IMR-90 (cell line): ENCODE data around the gene MELTF. TPM values are rescaled to one million over a fixed set of nuclear protein-coding genes. Genes with fewer than 3 reads are reported as not detected.

Experiments used
- ATAC-seq: fragments of 200-7000 bp; cut with Tn5 transposase; 2 replicates; pipeline ENCODE4 v1.9.1; 2020; ENCODE audit warnings: low read depth, mild to moderate bottlenecking, moderate library complexity
- BruUV-seq: library from RNA; stranded (reverse); fragments of 400-500 nt; replicated peaks from 2 replicates; lab custom pipeline; 2021; lab: Mats Ljungman, UMichigan
- CTCF ChIA-PET: fragments of 300-600 bp; formaldehyde crosslinking; extraction: SDS; loops from one replicate; lab custom pipeline; 2021; ENCODE audit warnings: antibody characterized with exemption; lab: Yijun Ruan, JAX
- POLR2A ChIA-PET: fragments of 300-600 bp; sonication (Branson Sonifier 250); formaldehyde crosslinking; loops from one replicate; lab custom pipeline; 2022; ENCODE audit warnings: antibody characterized with exemption; ENCODE audit not compliant: unreplicated experiment; lab: Charles Lee
- DNase-seq: peaks from one replicate; pipeline ENCODE4 v3.0.0; 2013
- H2AFZ ChIP-seq: replicated peaks from 2 replicates; pipeline ENCODE3; 2013; ENCODE audit warnings: low read length, mild to moderate bottlenecking; ENCODE audit not compliant: poor library complexity
- H2AK5ac ChIP-seq: 2 replicates; pipeline ENCODE4 v1.6.1; 2013; ENCODE audit warnings: low read depth, low read length, inconsistent platforms
- H2AK9ac ChIP-seq: replicated peaks from 2 replicates; pipeline ENCODE3; 2013; ENCODE audit warnings: mild to moderate bottlenecking, low read depth, low read length, moderate library complexity; ENCODE audit not compliant: poor library complexity
- H2BK120ac ChIP-seq: 2 replicates; pipeline ENCODE4 v1.6.1; 2013; ENCODE audit warnings: low read depth, low read length, inconsistent platforms
- H2BK15ac ChIP-seq: 3 replicates; pipeline ENCODE4 v1.6.1; 2013; ENCODE audit warnings: low read depth, low read length, inconsistent platforms
- H2BK20ac ChIP-seq: 2 replicates; pipeline ENCODE4 v1.6.1; 2013; ENCODE audit warnings: low read depth, mild to moderate bottlenecking, inconsistent platforms, low read length, moderate library complexity
- H2BK5ac ChIP-seq: 2 replicates; pipeline ENCODE4 v1.6.1; 2013; ENCODE audit warnings: mild to moderate bottlenecking, low read depth, low read length, inconsistent platforms; ENCODE audit not compliant: poor library complexity, severe bottlenecking
- H3K14ac ChIP-seq: replicated peaks from 2 replicates; pipeline ENCODE4 v1.6.1; 2013; ENCODE audit warnings: low read depth, low read length, inconsistent platforms
- H3K18ac ChIP-seq: 2 replicates; pipeline ENCODE4 v1.6.1; 2013; ENCODE audit warnings: low read depth, low read length, control low read depth
- H3K23ac ChIP-seq: 2 replicates; pipeline ENCODE4 v1.6.1; 2013; ENCODE audit warnings: low read depth, low read length, inconsistent platforms
- H3K27ac ChIP-seq: 2 replicates; pipeline ENCODE4 v1.5.1; 2013; ENCODE audit warnings: mild to moderate bottlenecking, control low read depth, low read length; ENCODE audit not compliant: insufficient read depth
- H3K27me3 ChIP-seq: 2 replicates; pipeline ENCODE4 v1.6.1; 2013; ENCODE audit warnings: low read length; ENCODE audit not compliant: control insufficient read depth, insufficient read depth
- H3K36me3 ChIP-seq: 2 replicates; pipeline ENCODE4 v1.6.1; 2013; ENCODE audit warnings: low read length, mixed read lengths; ENCODE audit not compliant: control insufficient read depth, insufficient read depth
- H3K4ac ChIP-seq: 2 replicates; pipeline ENCODE4 v1.6.1; 2013; ENCODE audit warnings: low read depth, low read length, inconsistent platforms
- H3K4me1 ChIP-seq: 2 replicates; pipeline ENCODE4 v1.6.1; 2013; ENCODE audit warnings: low read length, mixed read lengths; ENCODE audit not compliant: control insufficient read depth, insufficient read depth
- H3K4me2 ChIP-seq: 2 replicates; pipeline ENCODE4 v1.6.1; 2013; ENCODE audit warnings: low read depth, mild to moderate bottlenecking, control low read depth, low read length, moderate library complexity
- H3K4me3 ChIP-seq: 2 replicates; pipeline ENCODE4 v1.5.1; 2013; ENCODE audit warnings: low read depth, mild to moderate bottlenecking, control low read depth, low read length, moderate library complexity; ENCODE audit not compliant: insufficient read depth
- H3K56ac ChIP-seq: 2 replicates; pipeline ENCODE4 v1.6.1; 2013; ENCODE audit warnings: low read length, inconsistent platforms; ENCODE audit not compliant: insufficient read depth; ENCODE audit errors: extremely low read depth
- H3K79me1 ChIP-seq, 2 experiments: 2 replicates each; pipeline ENCODE4 v1.6.1; 2013; ENCODE audit warnings: low read length in 2 of 2, inconsistent platforms in 1 of 2, low read depth in 1 of 2
- H3K9ac ChIP-seq: 2 replicates; pipeline ENCODE4 v1.6.1; 2013; ENCODE audit warnings: low read depth, low read length, control low read depth
- H3K9me1 ChIP-seq: 2 replicates; pipeline ENCODE4 v1.6.1; 2013; ENCODE audit warnings: low read length, inconsistent platforms; ENCODE audit not compliant: insufficient read depth
- H3K9me3 ChIP-seq: 2 replicates; pipeline ENCODE4 v1.6.1; 2013; ENCODE audit warnings: low read length; ENCODE audit not compliant: control insufficient read depth, insufficient read depth
- H4K20me1 ChIP-seq: 2 replicates; pipeline ENCODE4 v1.6.1; 2013; ENCODE audit warnings: low read length, inconsistent platforms; ENCODE audit not compliant: insufficient read depth
- H4K5ac ChIP-seq: 2 replicates; pipeline ENCODE4 v1.6.1; 2013; ENCODE audit warnings: mild to moderate bottlenecking, low read depth, low read length, control low read depth
- H4K8ac ChIP-seq, 2 experiments: 2 replicates each; pipeline ENCODE4 v1.6.1; 2013; ENCODE audit warnings: low read depth in 2 of 2, low read length in 2 of 2, control low read depth in 1 of 2, inconsistent platforms in 1 of 2
- H4K91ac ChIP-seq: 2 replicates; pipeline ENCODE4 v1.6.1; 2013; ENCODE audit warnings: low read depth, low read length, inconsistent platforms; ENCODE audit not compliant: insufficient read depth
- BHLHE40 ChIP-seq: fragments of 150-350 bp; IDR thresholded peaks from 2 replicates; pipeline ENCODE4 v1.6.1; 2016; ENCODE audit warnings: mild to moderate bottlenecking, low read depth, low read length
- CEBPB ChIP-seq: IDR thresholded peaks from 2 replicates; pipeline ENCODE4 v1.6.1; 2012; ENCODE audit warnings: low read depth, low read length, improper control_type of control experiment
- FOS ChIP-seq: fragments of 150-350 bp; IDR thresholded peaks from 2 replicates; pipeline ENCODE4 v1.6.1; 2016; ENCODE audit warnings: low read depth, low read length
- MAFK ChIP-seq: IDR thresholded peaks from 2 replicates; pipeline ENCODE4 v1.6.1; 2012; ENCODE audit warnings: low read depth, low read length, improper control_type of control experiment
- MXI1 ChIP-seq: IDR thresholded peaks from 2 replicates; pipeline ENCODE4 v1.6.1; 2012; ENCODE audit warnings: low read depth, mild to moderate bottlenecking, low read length, moderate library complexity, borderline replicate concordance
- NFE2L2 ChIP-seq: fragments of 150-350 bp; IDR thresholded peaks from 2 replicates; pipeline ENCODE4 v1.6.1; 2016; ENCODE audit warnings: low read depth, mild to moderate bottlenecking, low read length
- POLR2A ChIP-seq: IDR thresholded peaks from 2 replicates; pipeline ENCODE4 v1.6.1; 2012; ENCODE audit warnings: mild to moderate bottlenecking, low read depth, low read length
- RAD21 ChIP-seq: IDR thresholded peaks from 2 replicates; pipeline ENCODE4 v1.6.1; 2012; ENCODE audit warnings: low read length, improper control_type of control experiment
- RCOR1 ChIP-seq: IDR thresholded peaks from 2 replicates; pipeline ENCODE4 v1.6.1; 2012; ENCODE audit warnings: mild to moderate bottlenecking, low read length, improper control_type of control experiment; ENCODE audit not compliant: insufficient replicate concordance
- USF2 ChIP-seq: fragments of 150-350 bp; IDR thresholded peaks from 2 replicates; pipeline ENCODE4 v1.6.1; 2017; ENCODE audit warnings: mild to moderate bottlenecking, antibody characterized with exemption, low read length, low read depth
- WGBS, 2 experiments: methylation state at CpG; one replicate each; pipeline versions ENCODE4 v1.1.5 to v1.1.7; 2013; ENCODE audit warnings: missing lambda C conversion rate in 2 of 2; ENCODE audit not compliant: insufficient read length in 1 of 2; ENCODE audit errors: extremely low coverage in 2 of 2; 5-methylcytosine and 5-hydroxymethylcytosine counted together
- dilution Hi-C: fragments of 300-500 bp; cut with HindIII; formaldehyde crosslinking; loops from one replicate; pipeline ENCODE4 v1.14.3; 2018; ENCODE audit warnings: low sequenced_read_pairs; ENCODE audit not compliant: unreplicated experiment
- in situ Hi-C: fragments of 300-500 bp; cut with MboI; formaldehyde crosslinking; loops from 3 replicates; pipeline ENCODE4 v1.14.3; 2019; ENCODE audit warnings: low sequenced_read_pairs, inconsistent platforms, mixed read lengths
- intact Hi-C: fragments of 100-400 bp; cut with micrococcal nuclease; formaldehyde crosslinking; loops from 2 replicates; pipeline ENCODE4 v1.10.0; 2022
- polyA plus RNA-seq, 3 experiments: library from polyadenylated mRNA; depleted of rRNA; stranded (reverse); fragments of >200 nt; gene quantifications; 2 replicates each; pipeline ENCODE4 v1.2.3, GENCODE V29; 2012; ENCODE audit warnings: low replicate concordance in 1 of 3
- total RNA-seq: library from RNA; depleted of rRNA; stranded (reverse); fragments of >200 nt; gene quantifications from 2 replicates; pipeline ENCODE4 v1.2.3, GENCODE V29; 2012
- TF ChIP-seq, protein P1 (sequence below): fragments of 150-350 bp; IDR thresholded peaks from 2 replicates; pipeline ENCODE4 v1.6.1; 2016; ENCODE audit warnings: low read depth, mild to moderate bottlenecking, low read length, moderate library complexity, borderline replicate concordance

Gene MELTF
- total and polyA plus RNA-seq, 2 of the 4 experiments (the other 2 are of a cell fraction) = 0.18 to 0.50 TPM

DNA sequence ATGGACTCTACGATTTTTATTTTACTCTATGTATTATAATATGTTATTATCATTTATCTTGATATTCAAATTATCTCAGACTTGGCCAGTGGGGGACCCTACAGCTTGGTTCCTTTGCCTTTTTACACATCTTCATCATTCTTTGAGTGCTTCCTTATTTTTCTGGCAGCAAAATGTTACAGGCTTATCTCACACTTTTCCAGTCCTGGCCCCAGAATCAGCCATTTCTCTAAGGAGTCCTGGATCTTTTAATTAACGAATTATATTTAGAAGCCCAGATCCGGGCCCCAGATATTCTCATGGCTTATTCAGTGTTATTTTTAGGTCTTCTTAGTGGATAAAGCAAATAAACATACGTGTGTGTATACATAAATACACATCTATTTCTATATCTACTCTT lies 32.8 kb upstream of the MELTF start:
- no peaks in the 10 kb centered on the region for H3K79me1 ChIP-seq
- no peak overlapping the region for H2BK20ac ChIP-seq
- intact Hi-C loops = no loop called here
- no peak overlapping the region for H3K14ac ChIP-seq
- TF ChIP-seq BHLHE40 = no peak
- no peak for TF ChIP-seq POLR2A
- no peak for TF ChIP-seq NFE2L2
- TF ChIP-seq MXI1 = no peak
- TF ChIP-seq USF2 = no peak
- TF ChIP-seq MAFK = no peak
- no peak for TF ChIP-seq CEBPB
- TF ChIP-seq FOS = no peak
- no peak for TF ChIP-seq RCOR1
- TF ChIP-seq, protein P1, sequence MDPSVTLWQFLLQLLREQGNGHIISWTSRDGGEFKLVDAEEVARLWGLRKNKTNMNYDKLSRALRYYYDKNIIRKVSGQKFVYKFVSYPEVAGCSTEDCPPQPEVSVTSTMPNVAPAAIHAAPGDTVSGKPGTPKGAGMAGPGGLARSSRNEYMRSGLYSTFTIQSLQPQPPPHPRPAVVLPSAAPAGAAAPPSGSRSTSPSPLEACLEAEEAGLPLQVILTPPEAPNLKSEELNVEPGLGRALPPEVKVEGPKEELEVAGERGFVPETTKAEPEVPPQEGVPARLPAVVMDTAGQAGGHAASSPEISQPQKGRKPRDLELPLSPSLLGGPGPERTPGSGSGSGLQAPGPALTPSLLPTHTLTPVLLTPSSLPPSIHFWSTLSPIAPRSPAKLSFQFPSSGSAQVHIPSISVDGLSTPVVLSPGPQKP = no peak
- TF ChIP-seq RAD21 = no peak
- no peaks in the 10 kb centered on the region for H3K9me3 ChIP-seq
- DNase-seq (no peak), ATAC-seq (no peak)
- no peak overlapping the region for H2BK5ac ChIP-seq
- no peak overlapping the region for H2BK15ac ChIP-seq
- H3K9me1 ChIP-seq = no peaks in the 10 kb centered on the region
- WGBS, 2 experiments = no CpG with 5 or more reads among the region's 4 CpGs
- peaks cover 12% of the 10 kb centered on the region for H3K36me3 ChIP-seq
- H3K23ac ChIP-seq = no peak overlapping the region
- H4K91ac ChIP-seq = no peak overlapping the region
- no peaks in the 10 kb centered on the region for H3K4me1 ChIP-seq
- no peak overlapping the region for H3K27ac ChIP-seq
- no peaks in the 10 kb centered on the region for H4K20me1 ChIP-seq
- no peak overlapping the region for H4K8ac ChIP-seq
- H3K56ac ChIP-seq = no peak overlapping the region
- no peak overlapping the region for H4K5ac ChIP-seq
- H3K4me3 ChIP-seq = no peak overlapping the region
- POLR2A ChIA-PET = no interaction called here
- H2AK9ac ChIP-seq = no peak overlapping the region
- BruUV-seq = no TSS peak
- H3K9ac ChIP-seq = no peak overlapping the region
- no peak overlapping the region for H2AK5ac ChIP-seq
- no peak overlapping the region for H3K4ac ChIP-seq
- H3K4me2 ChIP-seq = no peak overlapping the region
- H2AFZ ChIP-seq = no peak overlapping the region
- in situ Hi-C loops = no loop called here
- no peak overlapping the region for H3K18ac ChIP-seq
- dilution Hi-C loops = no loop called here
- no peaks in the 10 kb centered on the region for H3K27me3 ChIP-seq
- H2BK120ac ChIP-seq = no peak overlapping the region
- CTCF ChIA-PET = no interaction called here
